Endothelial cell of umbilical vein (primary cell): ENCODE results near the gene LGALS1. TPM values are rescaled to one million over a fixed set of nuclear protein-coding genes. Genes with fewer than 3 reads are reported as not detected.

Experiments
- BruUV-seq: library from RNA; stranded (reverse); fragments of 400-500 nt; replicated peaks from 2 replicates; lab custom pipeline; 2021; lab: Mats Ljungman, UMichigan
- CTCF ChIA-PET: fragments of 300-600, 350-600 bp; sonication (Branson Sonifier 250); formaldehyde crosslinking; loops from one replicate; lab custom pipeline; 2021; ENCODE audit warnings: antibody characterized with exemption, inconsistent platforms; lab: Charles Lee
- POLR2A ChIA-PET: fragments of 300-600, 350-600 bp; sonication (Branson Sonifier 250); formaldehyde crosslinking; loops from one replicate; lab custom pipeline; 2021; ENCODE audit warnings: antibody characterized with exemption, inconsistent platforms; lab: Charles Lee
- DNase-seq: peaks from one replicate; pipeline ENCODE4 v3.0.0-alpha.2; 2011; ENCODE audit warnings: low read depth, low spot score
- FAIRE-seq: peaks from 2 replicates; lab custom pipeline; 2011; peaks lifted over from hg19 to GRCh38; lab: Jason Lieb, UNC
- H2AFZ ChIP-seq: 2 replicates; pipeline ENCODE4 v1.6.0; 2012; ENCODE audit warnings: low read depth, low read length, control low read depth, inconsistent platforms
- H3K27ac ChIP-seq: 2 replicates; pipeline ENCODE4 v1.5.1; 2011; ENCODE audit warnings: low read depth, mild to moderate bottlenecking, control low read depth, low read length, moderate library complexity; ENCODE audit not compliant: insufficient read depth
- H3K27me3 ChIP-seq, 2 experiments: 2 replicates each; pipeline versions ENCODE4 v1.6.0 to v1.6.1; 2011; ENCODE audit warnings: low read length in 2 of 2, mixed read lengths in 1 of 2; ENCODE audit not compliant: control insufficient read depth in 2 of 2, insufficient read depth in 2 of 2
- H3K36me3 ChIP-seq, 2 experiments: 2 replicates in 1 of 2; 3 replicates in 1 of 2; pipeline ENCODE4 v1.5.1; 2011; ENCODE audit warnings: low read length in 2 of 2, mild to moderate bottlenecking in 1 of 2, moderate library complexity in 1 of 2; ENCODE audit not compliant: control insufficient read depth in 2 of 2, insufficient read depth in 2 of 2; ENCODE audit errors: extremely low read depth in 1 of 2
- H3K4me1 ChIP-seq: 3 replicates; pipeline ENCODE4 v1.5.1; 2011; ENCODE audit warnings: mild to moderate bottlenecking, low read length; ENCODE audit not compliant: control insufficient read depth, insufficient read depth; ENCODE audit errors: extremely low read depth
- H3K4me2 ChIP-seq: 2 replicates; pipeline ENCODE4 v1.6.1; 2011; ENCODE audit warnings: low read length, control low read depth, mixed read lengths; ENCODE audit not compliant: insufficient read depth
- H3K4me3 ChIP-seq, 3 experiments: fragments of 200-600 bp in 1 of 3; sonication (generic), shearing (Covaris generic) in 1 of 3; replicated peaks in 1 of 3; 2 replicates each; pipeline ENCODE4 v1.5.1; 2011 to 2016; ENCODE audit warnings: control low read depth in 3 of 3, low read length in 3 of 3, mild to moderate bottlenecking in 2 of 3, inconsistent platforms in 1 of 3, low read depth in 1 of 3, moderate library complexity in 1 of 3; ENCODE audit not compliant: insufficient read depth in 1 of 3
- H3K79me2 ChIP-seq: 2 replicates; pipeline ENCODE4 v1.6.0; 2012; ENCODE audit warnings: low read length, inconsistent platforms; ENCODE audit not compliant: control insufficient read depth, insufficient read depth
- H3K9ac ChIP-seq: replicated peaks from 2 replicates; pipeline ENCODE3; 2011; ENCODE audit warnings: low read length, control low read depth; ENCODE audit not compliant: insufficient read depth; ENCODE audit errors: extremely low read depth
- H3K9me1 ChIP-seq: replicated peaks from 3 replicates; pipeline ENCODE4 v1.6.0; 2011; ENCODE audit warnings: mild to moderate bottlenecking, low read length; ENCODE audit not compliant: control insufficient read depth, insufficient read depth; ENCODE audit errors: extremely low read depth
- H3K9me3 ChIP-seq: replicated peaks from 2 replicates; pipeline ENCODE4 v1.5.1; 2012; ENCODE audit warnings: low read length, inconsistent platforms; ENCODE audit not compliant: control insufficient read depth, insufficient read depth
- H4K20me1 ChIP-seq: replicated peaks from 2 replicates; pipeline ENCODE3; 2011; ENCODE audit warnings: mild to moderate bottlenecking, low read length; ENCODE audit not compliant: control insufficient read depth, insufficient read depth; ENCODE audit errors: extremely low read depth
- EZH2 ChIP-seq: IDR thresholded peaks from 2 replicates; pipeline ENCODE4 v1.6.1; 2012; ENCODE audit warnings: borderline replicate concordance, low read depth, mild to moderate bottlenecking, moderate library complexity, low read length, inconsistent platforms; ENCODE audit not compliant: severe bottlenecking
- FOS ChIP-seq: IDR thresholded peaks from 2 replicates; pipeline ENCODE4 v1.6.1; 2011; ENCODE audit warnings: mild to moderate bottlenecking, low read length, moderate library complexity, borderline replicate concordance; ENCODE audit not compliant: insufficient read depth
- GATA2 ChIP-seq: IDR thresholded peaks from 2 replicates; pipeline ENCODE4 v1.7.0; 2011; ENCODE audit warnings: low read depth, mild to moderate bottlenecking, moderate library complexity, mixed read lengths, low read length; ENCODE audit not compliant: insufficient read length, insufficient read depth
- JUN ChIP-seq: IDR thresholded peaks from 2 replicates; pipeline ENCODE4 v1.6.1; 2011; ENCODE audit warnings: borderline replicate concordance, low read depth; ENCODE audit not compliant: insufficient read length, insufficient read depth
- MYC ChIP-seq: IDR thresholded peaks from one replicate; pipeline ENCODE4 v1.6.1; 2011; ENCODE audit warnings: mild to moderate bottlenecking, low read depth, low read length
- POLR2A ChIP-seq: IDR thresholded peaks from 2 replicates; pipeline ENCODE4 v1.6.1; 2012; ENCODE audit warnings: low read depth, mild to moderate bottlenecking, control low read depth, low read length
- POLR2AphosphoS5 ChIP-seq: IDR thresholded peaks from 2 replicates; pipeline ENCODE4 v1.6.1; 2012; ENCODE audit warnings: low read depth, mild to moderate bottlenecking, control low read depth, low read length, moderate library complexity; ENCODE audit not compliant: insufficient read depth
- dilution Hi-C: fragments of 300-500 bp; cut with MboI; formaldehyde crosslinking; loops from one replicate; pipeline ENCODE4 v1.15.0; 2019; ENCODE audit warnings: low sequenced_read_pairs; ENCODE audit not compliant: extremely low pct_ligation_motif_present
- intact Hi-C: fragments of 100-400 bp; cut with micrococcal nuclease; formaldehyde crosslinking; loops from one replicate; pipeline ENCODE4 v1.10.0; 2022
- polyA plus RNA-seq, 4 experiments: library from polyadenylated mRNA; depleted of rRNA in 3 of 4; stranded (reverse) in 3 of 4; unstranded in 1 of 4; fragments of >200 nt; gene quantifications; 2 replicates each; pipeline versions ENCODE4 v1.2.1 to v1.2.3, GENCODE V29; 2011 to 2012; ENCODE audit warnings: missing spikeins in 1 of 4
- total RNA-seq: library from RNA; stranded (reverse); gene quantifications from 2 replicates; pipeline ENCODE4 v1.2.3, GENCODE V29; 2021
- TF ChIP-seq, protein P1 (sequence below), 2 donors: IDR thresholded peaks; 1 replicate in 1 of 2; 2 replicates in 1 of 2; pipeline ENCODE4 v1.5.1; 2011; ENCODE audit warnings: low read length in 2 of 2, mild to moderate bottlenecking in 2 of 2, moderate library complexity in 2 of 2, control low read depth in 1 of 2, inconsistent platforms in 1 of 2, low read depth in 1 of 2; ENCODE audit not compliant: insufficient read depth in 1 of 2; ENCODE audit errors: extremely low read depth in 1 of 2
- TF ChIP-seq, protein P2 (sequence below): IDR thresholded peaks from 2 replicates; pipeline ENCODE4 v1.6.1; 2011; ENCODE audit not compliant: insufficient read depth, insufficient read length

LGALS1 gene
- total and polyA plus RNA-seq, 2 donors (not counting 3 experiments of a cell fraction or from before 2014, with no cell fraction given): 2,698 to 13,642 TPM

DNA sequence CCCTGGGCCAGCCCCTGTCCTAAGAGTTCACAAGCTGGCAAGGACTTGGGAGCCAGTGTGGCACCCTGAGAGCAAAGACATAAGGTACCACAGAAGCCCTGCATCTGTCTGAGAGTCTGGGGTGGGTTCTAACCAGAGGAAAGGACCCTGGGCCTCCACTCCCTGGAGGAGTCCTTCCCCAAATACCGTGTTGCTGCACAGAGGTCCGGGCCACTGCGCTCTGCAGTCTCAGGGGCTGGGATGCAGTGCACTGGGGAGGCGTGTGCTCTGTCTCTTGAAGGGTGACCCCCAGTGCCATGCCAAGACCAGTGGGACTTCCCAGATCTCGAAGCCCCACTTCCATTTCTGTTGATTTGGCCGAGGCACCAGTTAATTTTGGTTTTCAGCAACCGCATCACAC is 40.3 kb upstream of the LGALS1 start:
- Histone ChIP-seq H3K4me1 (peaks cover 19% of the 10 kb centered on the region), H3K79me2 (no peaks in the 10 kb centered on the region), H3K9ac (no peak overlapping the region), H3K4me2 (no peak overlapping the region), H3K27me3 (no peaks in the 10 kb centered on the region), H4K20me1 (no peaks in the 10 kb centered on the region), H3K9me1 (no peaks in the 10 kb centered on the region), H2AFZ (no peak overlapping the region), H3K9me3 (no peaks in the 10 kb centered on the region), H3K4me3 (no peak overlapping the region), H3K27ac (no peak overlapping the region), H3K36me3 (no peaks in the 10 kb centered on the region)
- POLR2A ChIA-PET: no interaction called here
- intact Hi-C loops: no loop called here
- TF ChIP-seq EZH2 (no peak), POLR2A (no peak), JUN (no peak), FOS (no peak), POLR2AphosphoS5 (no peak), MYC (no peak), GATA2 (no peak)
- TF ChIP-seq, protein P1, sequence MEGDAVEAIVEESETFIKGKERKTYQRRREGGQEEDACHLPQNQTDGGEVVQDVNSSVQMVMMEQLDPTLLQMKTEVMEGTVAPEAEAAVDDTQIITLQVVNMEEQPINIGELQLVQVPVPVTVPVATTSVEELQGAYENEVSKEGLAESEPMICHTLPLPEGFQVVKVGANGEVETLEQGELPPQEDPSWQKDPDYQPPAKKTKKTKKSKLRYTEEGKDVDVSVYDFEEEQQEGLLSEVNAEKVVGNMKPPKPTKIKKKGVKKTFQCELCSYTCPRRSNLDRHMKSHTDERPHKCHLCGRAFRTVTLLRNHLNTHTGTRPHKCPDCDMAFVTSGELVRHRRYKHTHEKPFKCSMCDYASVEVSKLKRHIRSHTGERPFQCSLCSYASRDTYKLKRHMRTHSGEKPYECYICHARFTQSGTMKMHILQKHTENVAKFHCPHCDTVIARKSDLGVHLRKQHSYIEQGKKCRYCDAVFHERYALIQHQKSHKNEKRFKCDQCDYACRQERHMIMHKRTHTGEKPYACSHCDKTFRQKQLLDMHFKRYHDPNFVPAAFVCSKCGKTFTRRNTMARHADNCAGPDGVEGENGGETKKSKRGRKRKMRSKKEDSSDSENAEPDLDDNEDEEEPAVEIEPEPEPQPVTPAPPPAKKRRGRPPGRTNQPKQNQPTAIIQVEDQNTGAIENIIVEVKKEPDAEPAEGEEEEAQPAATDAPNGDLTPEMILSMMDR (IDR thresholded peaks at IDR 0.05; ENCODE audit: extremely low read depth in 1 of 2, insufficient read depth in 1 of 2, low read depth in 1 of 2, low read length in 2 of 2): no peak
- TF ChIP-seq, protein P2, sequence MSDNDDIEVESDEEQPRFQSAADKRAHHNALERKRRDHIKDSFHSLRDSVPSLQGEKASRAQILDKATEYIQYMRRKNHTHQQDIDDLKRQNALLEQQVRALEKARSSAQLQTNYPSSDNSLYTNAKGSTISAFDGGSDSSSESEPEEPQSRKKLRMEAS: no peak
- CTCF ChIA-PET: interaction anchor here (2.1 to 2.3 kb wide), 2 partner anchors 7 to 43 kb away, joined by 7 to 32 read pairs; no protein-coding TSS in a partner anchor
- no TSS peak for BruUV-seq
- DNase-seq (no peak), FAIRE-seq (peak; percentile 42)
- dilution Hi-C loops: no loop called here
